Measurements from ENCODE around the gene SIPA1L3.

SIPA1L3 gene

DNA sequence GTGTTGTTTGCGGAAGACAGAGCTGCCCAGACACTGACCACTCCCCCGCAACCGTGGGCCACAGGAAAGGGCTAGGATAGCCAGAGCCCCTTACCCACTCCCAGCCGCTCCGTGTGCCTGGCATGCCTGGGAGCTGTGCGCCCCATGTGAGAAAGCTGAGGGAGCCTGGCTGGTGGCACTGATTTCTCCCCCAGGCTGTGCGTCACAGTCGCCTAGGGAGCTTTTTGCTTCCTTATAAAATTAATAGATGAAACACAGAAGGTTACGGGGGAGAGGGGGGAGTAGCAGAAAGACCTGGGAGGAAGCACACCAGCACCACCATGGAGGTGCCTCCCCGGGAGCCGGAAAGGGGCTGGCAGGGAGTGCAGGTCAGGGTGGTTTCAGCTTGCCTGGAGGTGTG is 292.3 kb downstream of the SIPA1L3 start:
- Histone ChIP-seq H3K56ac (ENCODE audit: low read length) (no peak overlapping the region), H3K23ac (ENCODE audit: low read length) (no peak overlapping the region), H3K4me1 (ENCODE audit: control insufficient read depth, low read depth, low read length) (no peaks in the 10 kb centered on the region), H3K4me3 (ENCODE audit: low read length) (no peak overlapping the region), H3K9ac (ENCODE audit: low read length) (no peak overlapping the region), H3K79me1 (ENCODE audit: low read length) (no peaks in the 10 kb centered on the region), H3K36me3 (ENCODE audit: control insufficient read depth, insufficient read depth, low read length) (no peaks in the 10 kb centered on the region), H2AK5ac (ENCODE audit: low read length) (no peak overlapping the region), H2BK120ac (ENCODE audit: low read depth, low read length) (no peak overlapping the region), H3K18ac (ENCODE audit: low read length) (no peak overlapping the region), H3K27me3 (ENCODE audit: insufficient read depth, low read length, poor library complexity) (no peaks in the 10 kb centered on the region), H2BK5ac (ENCODE audit: low read length) (no peak overlapping the region), H4K8ac (ENCODE audit: low read depth, low read length) (no peak overlapping the region), H3K4ac (ENCODE audit: low read depth, low read length) (no peak overlapping the region), H3K79me2 (ENCODE audit: control insufficient read depth, insufficient read depth, low read length) (no peaks in the 10 kb centered on the region), H4K5ac (ENCODE audit: low read length) (no peak overlapping the region), H3K4me2 (ENCODE audit: low read length) (no peak overlapping the region), H2BK15ac (replicated peaks; ENCODE audit: low read depth) (no peak overlapping the region), H3K27ac (ENCODE audit: low read depth, low read length) (no peak overlapping the region)
- no CpG with 5 or more reads among the region's 11 CpGs for WGBS (ENCODE audit: extremely low coverage, insufficient coverage, low lambda C conversion rate)
- no peak for DNase-seq

- Histone ChIP-seq H2AK5ac (ENCODE audit: low read length) (no peak overlapping the region), H3K27ac (ENCODE audit: low read depth, low read length) (no peak overlapping the region), H3K27me3 (ENCODE audit: insufficient read depth, low read length, poor library complexity) (no peaks in the 10 kb centered on the region), H3K4ac (ENCODE audit: low read depth, low read length) (no peak overlapping the region), H3K9ac (ENCODE audit: low read length) (no peak overlapping the region), H3K79me1 (ENCODE audit: low read length) (no peaks in the 10 kb centered on the region), H3K23ac (ENCODE audit: low read length) (no peak overlapping the region), H3K4me1 (ENCODE audit: control insufficient read depth, low read depth, low read length) (no peaks in the 10 kb centered on the region), H4K8ac (ENCODE audit: low read depth, low read length) (no peak overlapping the region), H3K79me2 (ENCODE audit: control insufficient read depth, insufficient read depth, low read length) (no peaks in the 10 kb centered on the region), H2BK120ac (ENCODE audit: low read depth, low read length) (no peak overlapping the region), H2BK15ac (replicated peaks; ENCODE audit: low read depth) (no peak overlapping the region), H3K4me2 (ENCODE audit: low read length) (no peak overlapping the region), H4K5ac (ENCODE audit: low read length) (no peak overlapping the region), H2BK5ac (ENCODE audit: low read length) (no peak overlapping the region), H3K18ac (ENCODE audit: low read length) (no peak overlapping the region), H3K36me3 (ENCODE audit: control insufficient read depth, insufficient read depth, low read length) (no peaks in the 10 kb centered on the region), H3K4me3 (ENCODE audit: low read length) (no peak overlapping the region), H3K56ac (ENCODE audit: low read length) (no peak overlapping the region)
- no CpG with 5 or more reads among the region's 15 CpGs for WGBS (ENCODE audit: extremely low coverage, insufficient coverage, low lambda C conversion rate)
- DNase-seq: no peak
Observed at GRCh38 chr19:38201731-38202130, 294.7 kb downstream of the SIPA1L3 start.

DNA sequence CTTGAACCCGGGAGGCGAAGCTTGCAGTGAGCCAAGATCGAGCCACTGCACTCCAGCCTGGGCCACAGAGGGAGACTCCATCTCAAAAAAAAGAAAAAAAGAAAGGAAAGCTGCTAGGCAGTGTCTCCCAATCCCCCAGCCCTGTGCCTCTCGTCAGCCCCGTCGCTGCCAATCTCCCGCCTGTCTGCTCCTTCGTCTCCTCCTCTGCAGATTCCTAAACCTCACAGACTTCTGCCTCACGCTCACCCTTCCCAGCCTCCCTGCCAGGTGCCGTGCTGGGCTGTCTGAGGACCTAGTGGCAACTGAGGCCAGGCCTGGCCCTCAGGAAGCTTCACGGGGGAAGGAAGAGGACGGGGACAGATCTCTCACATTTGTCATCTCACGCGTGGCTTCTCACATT is 295.5 kb downstream of the SIPA1L3 start:
- H3K4me1 ChIP-seq (ENCODE audit: control insufficient read depth, low read depth, low read length): peaks cover 2% of the 10 kb centered on the region
- no peaks in the 10 kb centered on the region for H3K36me3 ChIP-seq (ENCODE audit: control insufficient read depth, insufficient read depth, low read length)
- no peak overlapping the region for H2BK120ac ChIP-seq (ENCODE audit: low read depth, low read length)
- no peak overlapping the region for H4K8ac ChIP-seq (ENCODE audit: low read depth, low read length)
- H2BK5ac ChIP-seq (ENCODE audit: low read length): no peak overlapping the region
- H4K5ac ChIP-seq (ENCODE audit: low read length): no peak overlapping the region
- no peak overlapping the region for H3K27ac ChIP-seq (ENCODE audit: low read depth, low read length)
- no peaks in the 10 kb centered on the region for H3K79me1 ChIP-seq (ENCODE audit: low read length)
- no peak overlapping the region for H3K4ac ChIP-seq (ENCODE audit: low read depth, low read length)
- H3K18ac ChIP-seq (ENCODE audit: low read length): no peak overlapping the region
- no peak overlapping the region for H3K9ac ChIP-seq (ENCODE audit: low read length)
- H3K56ac ChIP-seq (ENCODE audit: low read length): no peak overlapping the region
- no peak overlapping the region for H2BK15ac ChIP-seq (replicated peaks; ENCODE audit: low read depth)
- no peak overlapping the region for H3K23ac ChIP-seq (ENCODE audit: low read length)
- no peaks in the 10 kb centered on the region for H3K79me2 ChIP-seq (ENCODE audit: control insufficient read depth, insufficient read depth, low read length)
- no peaks in the 10 kb centered on the region for H3K27me3 ChIP-seq (ENCODE audit: insufficient read depth, low read length, poor library complexity)
- WGBS (ENCODE audit: extremely low coverage, insufficient coverage, low lambda C conversion rate): no CpG with 5 or more reads among the region's 14 CpGs
- H3K4me3 ChIP-seq (ENCODE audit: low read length): no peak overlapping the region
- DNase-seq: no peak
- H2AK5ac ChIP-seq (ENCODE audit: low read length): no peak overlapping the region
- no peak overlapping the region for H3K4me2 ChIP-seq (ENCODE audit: low read length)

- Histone ChIP-seq H3K27me3 (ENCODE audit: insufficient read depth, low read length, poor library complexity) (no peaks in the 10 kb centered on the region), H3K9ac (ENCODE audit: low read length) (no peak overlapping the region), H4K5ac (ENCODE audit: low read length) (no peak overlapping the region), H4K8ac (ENCODE audit: low read depth, low read length) (no peak overlapping the region), H2BK15ac (replicated peaks; ENCODE audit: low read depth) (no peak overlapping the region), H3K4me2 (ENCODE audit: low read length) (no peak overlapping the region), H3K36me3 (ENCODE audit: control insufficient read depth, insufficient read depth, low read length) (no peaks in the 10 kb centered on the region), H3K79me2 (ENCODE audit: control insufficient read depth, insufficient read depth, low read length) (no peaks in the 10 kb centered on the region), H3K18ac (ENCODE audit: low read length) (no peak overlapping the region), H2AK5ac (ENCODE audit: low read length) (no peak overlapping the region), H3K27ac (ENCODE audit: low read depth, low read length) (no peak overlapping the region), H3K79me1 (ENCODE audit: low read length) (no peaks in the 10 kb centered on the region), H3K4ac (ENCODE audit: low read depth, low read length) (no peak overlapping the region), H2BK5ac (ENCODE audit: low read length) (no peak overlapping the region), H3K56ac (ENCODE audit: low read length) (no peak overlapping the region), H2BK120ac (ENCODE audit: low read depth, low read length) (no peak overlapping the region), H3K4me3 (ENCODE audit: low read length) (no peak overlapping the region), H3K4me1 (ENCODE audit: control insufficient read depth, low read depth, low read length) (peaks cover 3% of the 10 kb centered on the region), H3K23ac (ENCODE audit: low read length) (no peak overlapping the region)
- no peak for DNase-seq
- no CpG with 5 or more reads among the region's 13 CpGs for WGBS (ENCODE audit: extremely low coverage, insufficient coverage, low lambda C conversion rate)
Observed at GRCh38 chr19:38203197-38203596, 296.2 kb downstream of the SIPA1L3 start.

DNA sequence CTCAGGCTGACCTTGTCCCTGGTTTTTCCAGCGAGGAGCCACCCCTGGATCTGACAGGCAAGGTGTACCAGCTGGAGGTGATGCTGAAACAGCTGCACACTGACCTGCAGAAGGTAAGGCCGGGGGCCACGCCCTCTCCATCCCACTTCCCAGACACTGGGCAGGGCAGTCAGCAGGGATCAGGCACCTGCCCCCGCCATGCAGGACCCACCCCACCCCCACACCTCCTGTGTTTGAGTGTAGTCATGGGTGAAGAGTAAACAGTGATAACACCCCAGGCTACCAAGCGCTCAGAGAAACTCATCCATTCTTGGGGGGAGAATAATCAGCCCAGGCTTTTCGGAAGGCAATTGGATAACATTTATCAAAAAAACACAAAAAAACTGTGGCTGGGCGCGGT is 297.1 kb downstream of the SIPA1L3 start:
- H3K18ac ChIP-seq (ENCODE audit: low read length): no peak overlapping the region
- no peak for DNase-seq
- H3K56ac ChIP-seq (ENCODE audit: low read length): no peak overlapping the region
- no CpG with 5 or more reads among the region's 8 CpGs for WGBS (ENCODE audit: extremely low coverage, insufficient coverage, low lambda C conversion rate)
- H3K23ac ChIP-seq (ENCODE audit: low read length): no peak overlapping the region
- no peak overlapping the region for H3K4ac ChIP-seq (ENCODE audit: low read depth, low read length)
- no peaks in the 10 kb centered on the region for H3K79me1 ChIP-seq (ENCODE audit: low read length)
- no peak overlapping the region for H3K4me2 ChIP-seq (ENCODE audit: low read length)
- H3K4me3 ChIP-seq (ENCODE audit: low read length): no peak overlapping the region
- no peak overlapping the region for H2BK120ac ChIP-seq (ENCODE audit: low read depth, low read length)
- H3K79me2 ChIP-seq (ENCODE audit: control insufficient read depth, insufficient read depth, low read length): no peaks in the 10 kb centered on the region
- no peak overlapping the region for H4K5ac ChIP-seq (ENCODE audit: low read length)
- H3K27ac ChIP-seq (ENCODE audit: low read depth, low read length): no peak overlapping the region
- no peak overlapping the region for H3K9ac ChIP-seq (ENCODE audit: low read length)
- H3K27me3 ChIP-seq (ENCODE audit: insufficient read depth, low read length, poor library complexity): no peaks in the 10 kb centered on the region
- peaks cover 4% of the 10 kb centered on the region for H3K4me1 ChIP-seq (ENCODE audit: control insufficient read depth, low read depth, low read length)
- H2AK5ac ChIP-seq (ENCODE audit: low read length): no peak overlapping the region
- H3K36me3 ChIP-seq (ENCODE audit: control insufficient read depth, insufficient read depth, low read length): no peaks in the 10 kb centered on the region
- H4K8ac ChIP-seq (ENCODE audit: low read depth, low read length): no peak overlapping the region
- H2BK5ac ChIP-seq (ENCODE audit: low read length): no peak overlapping the region
- no peak overlapping the region for H2BK15ac ChIP-seq (replicated peaks; ENCODE audit: low read depth)

DNA sequence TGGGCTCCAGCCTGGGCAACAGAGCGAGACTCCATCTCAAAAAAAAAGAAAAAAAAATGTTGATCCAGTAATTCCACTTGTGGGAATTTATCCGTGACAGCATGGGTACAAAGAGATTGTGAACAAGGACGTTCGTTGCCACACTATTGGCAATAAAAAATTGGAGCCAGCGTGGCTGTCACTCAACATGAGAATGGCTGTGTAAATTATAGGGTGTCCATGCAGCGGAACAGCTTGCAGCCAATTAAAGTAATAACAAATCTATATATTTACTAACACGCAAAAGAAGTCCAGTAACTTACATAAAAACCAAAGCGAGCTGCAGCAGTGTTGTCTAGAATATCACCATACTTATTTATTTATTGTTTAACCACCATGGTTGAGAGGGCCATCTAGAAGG is 297.7 kb downstream of the SIPA1L3 start:
- no CpG with 5 or more reads among the region's 8 CpGs for WGBS (ENCODE audit: extremely low coverage, insufficient coverage, low lambda C conversion rate)
- Histone ChIP-seq H3K4me1 (ENCODE audit: control insufficient read depth, low read depth, low read length) (peaks cover 5% of the 10 kb centered on the region), H3K4me2 (ENCODE audit: low read length) (no peak overlapping the region), H3K56ac (ENCODE audit: low read length) (no peak overlapping the region), H2BK15ac (replicated peaks; ENCODE audit: low read depth) (no peak overlapping the region), H2AK5ac (ENCODE audit: low read length) (no peak overlapping the region), H3K18ac (ENCODE audit: low read length) (no peak overlapping the region), H2BK120ac (ENCODE audit: low read depth, low read length) (no peak overlapping the region), H4K5ac (ENCODE audit: low read length) (no peak overlapping the region), H3K27ac (ENCODE audit: low read depth, low read length) (no peak overlapping the region), H3K79me2 (ENCODE audit: control insufficient read depth, insufficient read depth, low read length) (no peaks in the 10 kb centered on the region), H3K9ac (ENCODE audit: low read length) (no peak overlapping the region), H3K36me3 (ENCODE audit: control insufficient read depth, insufficient read depth, low read length) (no peaks in the 10 kb centered on the region), H3K79me1 (ENCODE audit: low read length) (no peaks in the 10 kb centered on the region), H3K4ac (ENCODE audit: low read depth, low read length) (no peak overlapping the region), H3K27me3 (ENCODE audit: insufficient read depth, low read length, poor library complexity) (no peaks in the 10 kb centered on the region), H4K8ac (ENCODE audit: low read depth, low read length) (no peak overlapping the region), H3K23ac (ENCODE audit: low read length) (no peak overlapping the region), H2BK5ac (ENCODE audit: low read length) (no peak overlapping the region), H3K4me3 (ENCODE audit: low read length) (no peak overlapping the region)
- no peak for DNase-seq

Measured in mesendoderm (in vitro differentiated cells).